Activated CD4-positive, alpha-beta T cell treated with anti-CD3 and anti-CD28 coated beads, Interleukin-2, amount 50 U/mL, for 48 hours (primary cell): ENCODE measurements around the gene CACNA1C.
A peak's percentile ranks its signal among the peaks of the same experiment; 100 is the strongest.

Experiments
- DNase-seq, 2 experiments: peaks; one replicate each; pipeline ENCODE4 v3.0.0-alpha.2; 2020

The CACNA1C gene

GRCh38 chr12:2641207-2641606 lies 588.4 kb downstream of the CACNA1C start:
- peak in 1 of 2 experiments; percentile 17 for DNase-seq

- no peak for DNase-seq
Observed at GRCh38 chr12:2641761-2642160, 589.0 kb downstream of the CACNA1C start.

- no peak for DNase-seq
Observed at GRCh38 chr12:2642176-2642892, 589.5 kb downstream of the CACNA1C start.

- no peak for DNase-seq
Observed at GRCh38 chr12:2642896-2643425, 590.2 kb downstream of the CACNA1C start.

GRCh38 chr12:2643576-2644135 lies 590.9 kb downstream of the CACNA1C start:
- DNase-seq: no peak

GRCh38 chr12:2644683-2645405 lies 592.1 kb downstream of the CACNA1C start:
- no peak for DNase-seq

- DNase-seq: no peak
Observed at GRCh38 chr12:2645460-2645859, 592.7 kb downstream of the CACNA1C start.

GRCh38 chr12:2646341-2646740 lies 593.6 kb downstream of the CACNA1C start:
- DNase-seq: no peak

- no peak for DNase-seq
Observed at GRCh38 chr12:2647186-2647585, 594.4 kb downstream of the CACNA1C start.

- DNase-seq: no peak
Observed at GRCh38 chr12:2648406-2648805, 595.6 kb downstream of the CACNA1C start.

- DNase-seq: no peak
Observed at GRCh38 chr12:2649201-2650030, 596.6 kb downstream of the CACNA1C start.

- DNase-seq: no peak
Observed at GRCh38 chr12:2650261-2651067, 597.7 kb downstream of the CACNA1C start.

- DNase-seq: no peak
Observed at GRCh38 chr12:2651068-2651965, 598.5 kb downstream of the CACNA1C start.

GRCh38 chr12:2652011-2652400 lies 599.2 kb downstream of the CACNA1C start:
- no peak for DNase-seq

- no peak for DNase-seq
Observed at GRCh38 chr12:2652401-2653081, 599.8 kb downstream of the CACNA1C start.

- DNase-seq: no peak
Observed at GRCh38 chr12:2653461-2653965, 600.7 kb downstream of the CACNA1C start.

GRCh38 chr12:2654311-2654710 lies 601.5 kb downstream of the CACNA1C start:
- DNase-seq: no peak

- DNase-seq: no peak
Observed at GRCh38 chr12:2654741-2655140, 602.0 kb downstream of the CACNA1C start.

- DNase-seq: no peak
Observed at GRCh38 chr12:2662524-2662923, 609.7 kb downstream of the CACNA1C start.
